NCI-H2029 (cell line): ENCODE measurements around the gene TTC7B.
A peak's percentile ranks its signal among the peaks of the same experiment; 100 is the strongest.
"Not testable (repeated sequence)": the region's sequence is repeated elsewhere in the genome, so short reads cannot be mapped to it uniquely, and the experiment has no call there.

Source experiments
- DNase-seq: peaks from one replicate; lab custom pipeline; 2025; lab: John Stamatoyannopoulos, UW

Gene TTC7B

DNA sequence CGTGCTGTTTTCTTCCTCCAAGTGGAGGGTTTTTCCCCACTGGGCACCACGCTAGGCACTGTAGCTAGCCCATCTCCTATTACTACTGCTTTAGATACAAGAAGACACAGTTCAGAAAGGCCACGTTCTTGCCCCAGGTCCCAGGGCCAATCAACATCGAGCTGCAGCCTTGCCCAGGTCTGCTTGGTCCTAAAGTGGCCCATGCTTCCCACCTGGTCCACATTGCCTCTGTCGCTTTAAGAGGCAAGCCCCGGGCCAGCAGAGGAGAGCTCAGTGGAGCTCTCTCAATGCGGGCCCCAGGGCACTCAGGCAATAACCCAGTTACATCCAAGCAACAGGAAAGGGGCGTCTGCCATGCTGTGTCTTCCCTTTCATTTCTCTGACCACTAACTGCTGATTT lies 271.3 kb downstream of the TTC7B start:
- no peak for DNase-seq

DNA sequence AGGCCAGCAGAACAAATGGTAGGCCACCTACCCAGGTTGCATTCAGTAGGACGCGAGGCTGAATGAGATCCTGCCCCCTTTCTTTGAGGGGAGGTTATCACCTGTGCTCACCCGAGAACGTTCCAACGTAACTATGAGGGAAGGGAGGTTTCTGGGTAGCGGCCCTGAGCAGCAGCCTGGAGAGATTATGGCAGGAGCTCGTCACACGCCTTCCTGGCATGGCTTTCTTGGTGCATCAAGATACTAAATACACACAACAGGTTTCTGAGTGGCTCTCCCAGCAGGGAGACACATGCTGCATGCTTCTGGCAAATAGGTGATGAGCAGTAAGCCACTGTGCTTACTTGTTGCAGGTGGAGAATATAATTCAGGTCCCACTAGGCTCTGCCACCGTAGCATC lies 271.7 kb downstream of the TTC7B start:
- DNase-seq, result no peak

DNA sequence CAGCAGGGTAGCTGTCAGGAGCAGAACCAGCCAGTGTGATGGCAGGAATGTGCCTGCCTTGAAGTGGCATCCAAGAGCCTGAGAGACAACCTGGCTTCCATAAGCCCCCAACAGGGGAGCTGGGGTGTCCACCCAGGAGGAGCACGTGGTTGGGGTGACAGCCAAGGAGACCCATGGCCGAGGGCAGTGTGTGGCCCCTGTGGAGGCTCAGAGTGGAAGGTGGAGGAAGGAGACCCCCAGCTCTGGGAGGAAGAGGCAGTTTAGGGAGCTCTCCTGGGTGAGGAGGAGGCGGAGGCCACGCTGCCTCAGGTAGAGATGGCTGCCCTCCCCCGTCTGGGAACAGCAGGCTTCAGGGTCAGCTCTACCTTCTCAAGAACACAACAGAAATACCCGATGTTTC lies 272.4 kb downstream of the TTC7B start:
- no peak for DNase-seq

DNA sequence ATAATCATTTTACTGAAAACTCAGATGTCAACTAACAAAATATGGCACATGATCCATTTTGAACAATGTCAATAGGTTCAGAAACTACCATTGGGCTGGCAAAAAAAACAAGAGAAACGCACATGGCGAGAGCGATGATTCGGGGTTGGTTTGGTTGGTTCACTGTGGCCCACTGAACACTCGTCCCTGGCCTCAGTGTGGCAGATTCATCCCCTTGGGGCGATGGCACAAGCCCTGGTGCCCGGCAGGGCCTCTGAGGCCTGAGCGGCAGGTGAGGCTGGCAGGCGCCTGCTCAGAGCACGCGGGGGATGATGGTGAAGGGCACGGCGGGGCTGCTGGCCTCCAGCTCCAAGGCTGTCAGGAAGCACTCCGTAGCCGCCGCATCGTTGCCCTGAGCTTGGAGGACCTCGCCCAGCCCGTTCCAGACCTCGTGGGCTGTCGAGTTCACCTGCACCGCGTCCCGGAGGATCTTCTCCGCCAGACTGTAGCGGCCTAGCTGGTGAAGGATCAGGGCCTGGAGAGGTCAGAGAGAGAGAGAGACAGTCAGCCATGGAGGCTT lies 275.1 kb downstream of the TTC7B start:
- no peak for DNase-seq

DNA sequence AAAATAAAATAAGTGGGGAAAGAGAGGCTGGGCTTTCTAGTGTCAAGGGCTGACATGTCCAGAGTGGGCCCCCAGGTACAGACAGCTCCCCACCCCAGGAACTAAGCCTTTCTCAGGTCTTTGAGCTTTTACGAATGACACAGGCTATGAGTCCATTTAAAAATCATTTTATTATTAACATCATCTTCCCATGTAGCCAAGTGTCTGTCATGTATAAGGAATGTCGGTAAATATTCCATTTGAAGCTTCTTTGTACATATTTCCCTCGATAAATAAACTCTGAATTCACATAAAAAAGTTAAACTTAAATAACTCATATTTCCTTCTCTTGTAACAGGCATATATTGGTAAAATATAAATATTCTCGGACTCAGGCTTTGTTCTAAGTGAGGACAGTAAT lies 275.8 kb downstream of the TTC7B start:
- no peak for DNase-seq

DNA sequence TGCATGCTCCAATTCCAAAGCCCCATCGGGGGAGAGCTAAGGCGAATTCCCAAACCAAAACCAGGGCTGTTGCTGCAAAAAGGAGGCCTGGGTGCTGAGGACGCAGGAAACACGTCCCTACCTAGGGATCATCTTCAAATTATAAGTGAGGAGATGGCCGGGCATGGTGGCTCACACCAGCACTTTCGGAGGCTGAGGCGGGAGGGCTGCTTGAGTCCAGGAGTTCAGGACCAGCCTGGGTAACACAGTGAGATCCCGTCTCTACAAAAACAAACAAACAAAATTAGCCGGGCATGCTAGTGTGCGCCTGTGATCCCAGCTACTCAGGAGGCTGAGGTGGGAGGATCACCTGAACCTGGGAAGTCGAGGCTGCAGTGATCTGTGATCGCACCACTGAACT lies 276.2 kb downstream of the TTC7B start:
- no peak for DNase-seq

DNA sequence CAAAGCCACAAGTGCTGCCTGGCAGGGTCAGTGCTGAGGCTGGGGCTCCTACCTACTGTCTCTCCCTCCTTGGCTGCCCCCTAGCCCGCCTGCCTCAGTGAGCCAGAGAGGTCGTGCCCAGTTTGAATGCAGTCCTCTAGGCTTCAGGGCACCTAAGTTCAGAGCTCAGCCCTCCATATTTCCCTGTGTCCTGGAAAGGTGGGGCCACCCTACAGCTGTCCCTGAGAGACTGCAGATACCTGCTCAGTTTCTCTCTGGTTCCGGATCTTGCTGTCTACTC lies 276.8 kb downstream of the TTC7B start:
- no peak for DNase-seq

DNA sequence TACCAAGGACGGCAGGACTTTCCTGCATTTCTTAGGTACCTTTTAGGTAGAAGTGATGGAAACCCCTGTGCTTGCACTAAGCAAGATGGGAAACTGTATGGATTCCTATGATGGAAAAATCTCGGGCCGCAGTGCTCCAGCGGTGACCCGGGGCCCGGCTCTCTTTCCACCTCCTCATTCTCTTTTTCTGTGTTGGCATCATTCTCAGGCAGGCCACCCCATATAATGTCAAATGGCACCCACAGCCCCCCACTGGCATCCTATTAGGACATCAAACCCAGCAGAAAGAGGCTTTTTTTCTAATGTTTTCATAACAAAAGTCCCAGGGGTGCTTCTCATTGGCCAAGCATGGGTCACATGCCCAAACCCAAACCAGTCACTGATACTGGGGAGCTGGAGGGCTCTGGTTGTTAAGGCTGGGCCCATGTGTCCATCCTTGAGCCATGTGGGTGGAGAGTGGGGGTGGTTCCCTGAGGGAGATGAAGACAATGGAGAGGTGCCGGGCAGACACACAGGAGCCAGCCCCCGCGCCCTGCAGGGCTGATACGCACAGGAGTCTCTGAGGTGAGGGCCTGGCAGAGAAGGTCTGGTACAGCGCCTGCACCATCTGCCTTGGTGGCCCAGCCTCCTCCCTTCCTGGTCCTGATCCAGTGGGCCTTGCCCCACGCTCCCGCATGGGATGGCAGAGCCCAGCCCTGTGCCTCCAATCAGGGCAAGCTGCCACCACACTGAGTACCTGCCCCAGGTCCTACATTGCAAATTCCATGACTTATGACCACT lies 277.3 kb downstream of the TTC7B start:
- DNase-seq, result no peak

DNA sequence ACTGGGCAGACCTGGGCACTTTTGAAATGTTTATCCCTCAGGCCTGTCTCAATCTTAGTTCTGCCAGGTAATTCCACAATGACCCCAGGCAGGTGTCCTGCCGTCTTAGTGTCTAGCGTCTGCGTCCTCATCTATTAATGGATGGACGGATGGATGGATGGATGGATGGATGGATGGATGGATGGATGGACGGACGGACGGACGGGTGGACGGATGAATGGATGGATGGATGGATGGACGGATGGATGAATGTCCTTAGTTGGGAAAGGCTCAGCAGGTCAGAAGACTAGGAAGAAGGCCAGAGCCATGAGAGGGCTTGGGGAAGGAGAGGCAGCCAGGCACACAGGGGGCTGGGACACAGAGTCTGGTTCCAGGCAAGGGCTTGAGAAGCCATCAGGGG lies 278.1 kb downstream of the TTC7B start:
- no peak for DNase-seq

DNA sequence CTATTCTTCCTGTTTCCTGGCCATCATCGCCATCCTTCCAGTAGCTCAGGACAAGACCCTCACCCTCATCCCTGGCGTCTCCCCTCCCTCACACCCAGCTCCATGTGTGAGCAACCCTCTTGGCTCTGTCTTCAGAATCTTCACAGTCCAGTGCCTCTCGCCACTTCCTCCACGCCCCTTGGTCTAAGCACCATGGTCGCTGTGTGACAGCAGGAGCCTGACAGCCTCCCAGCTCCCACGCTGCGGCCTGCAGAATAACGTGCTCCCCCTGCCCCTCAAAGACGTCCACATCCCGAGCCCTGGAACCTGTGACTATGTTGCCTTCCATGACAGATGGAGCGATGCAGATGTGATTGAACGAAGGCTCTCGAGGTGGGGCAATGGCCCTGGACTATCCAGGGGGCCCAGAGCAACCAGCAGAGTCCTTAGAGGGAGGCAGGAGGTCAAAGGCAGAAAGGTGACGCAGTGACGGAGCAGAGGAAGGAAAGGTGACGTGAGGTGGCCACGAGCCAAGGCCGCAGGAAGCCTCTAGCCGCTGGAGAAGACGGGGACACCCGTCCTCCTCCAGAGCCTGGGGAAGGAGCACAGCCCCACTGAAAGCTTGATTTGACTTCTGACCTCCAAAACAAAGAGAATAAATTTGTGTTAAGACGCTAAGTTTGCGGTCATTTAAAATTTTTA lies 279.6 kb downstream of the TTC7B start:
- no peak for DNase-seq

DNA sequence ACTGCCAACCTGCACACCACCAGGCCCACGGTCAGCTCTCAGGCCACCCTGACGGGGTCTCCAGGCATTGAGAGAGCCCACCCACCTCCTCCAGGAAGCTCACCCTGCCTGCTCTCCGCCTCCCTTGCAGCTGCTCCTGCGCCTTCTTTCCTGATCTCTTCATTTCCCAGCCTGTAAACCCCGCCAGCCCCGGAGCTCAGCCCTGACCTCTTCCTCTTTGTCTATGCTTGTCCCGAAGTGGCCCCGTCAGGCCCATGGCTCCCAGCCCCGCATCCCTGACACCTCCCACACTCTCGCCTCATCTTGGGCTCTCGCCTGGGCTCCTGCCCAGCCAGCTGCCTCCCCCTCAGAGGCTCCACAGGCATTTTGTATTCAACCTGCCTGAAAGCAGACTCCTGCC lies 280.1 kb downstream of the TTC7B start:
- peak; percentile 12 for DNase-seq

DNA sequence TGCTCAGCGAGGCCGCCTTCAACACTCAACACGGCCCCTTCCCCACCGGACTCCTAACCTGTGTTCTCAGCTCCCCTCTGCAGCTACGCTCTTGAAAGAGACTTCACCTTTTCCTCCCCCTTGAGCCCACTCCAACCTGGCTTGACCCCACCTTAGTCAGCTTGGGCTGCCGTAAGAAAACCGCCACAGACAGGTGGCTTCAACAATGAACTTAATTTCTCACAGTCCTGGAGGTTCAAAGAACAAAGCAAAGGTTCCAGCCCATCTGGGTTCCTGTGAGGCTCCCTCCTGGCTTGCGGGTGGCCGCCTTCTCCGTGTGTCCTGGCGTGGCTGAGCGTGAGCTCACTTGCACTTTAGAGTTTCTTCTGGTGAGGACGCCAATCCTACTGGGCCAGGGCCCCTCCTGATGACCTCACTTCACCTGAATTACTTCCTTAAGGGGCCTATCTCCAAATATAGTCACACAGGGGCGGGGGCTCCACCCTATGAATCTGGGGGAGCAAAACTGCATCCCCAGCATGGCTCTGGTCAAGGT lies 280.6 kb downstream of the TTC7B start:
- DNase-seq, result no peak

DNA sequence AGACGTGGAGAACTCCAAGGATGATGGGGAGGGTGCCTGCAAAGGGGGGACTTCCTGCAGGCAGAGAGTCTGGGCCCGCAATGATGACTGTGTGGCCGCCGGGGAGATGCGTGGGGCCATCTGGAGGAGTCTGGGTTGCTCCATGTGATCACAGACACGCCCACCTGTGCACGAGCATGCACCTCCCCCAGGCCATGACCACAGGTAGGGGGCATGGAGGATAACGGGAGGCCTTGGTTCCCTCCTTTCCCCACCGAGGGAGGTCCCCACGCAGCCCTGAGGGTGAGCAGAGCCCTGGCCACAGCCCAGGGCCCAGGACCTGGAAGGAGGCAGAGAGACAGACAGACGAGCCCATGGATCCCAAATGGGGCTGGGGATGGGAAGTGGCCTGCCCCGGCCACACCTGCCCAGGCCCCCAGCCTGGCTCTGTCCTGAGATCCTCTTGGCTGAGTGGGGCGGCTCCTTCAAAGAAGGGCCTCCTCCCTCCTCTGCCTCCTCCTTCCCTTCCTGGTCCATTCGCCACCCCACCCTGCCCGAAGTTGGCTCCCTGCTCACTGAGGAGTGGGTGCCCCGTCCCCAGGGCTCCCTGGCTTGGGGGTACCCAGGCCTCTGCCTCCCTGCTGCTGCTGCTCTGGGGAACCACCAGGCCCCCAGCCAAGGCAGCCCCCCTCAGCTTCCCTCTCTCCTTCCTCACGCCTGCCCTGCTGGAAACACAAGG lies 281.2 kb downstream of the TTC7B start:
- DNase-seq, result no peak

DNA sequence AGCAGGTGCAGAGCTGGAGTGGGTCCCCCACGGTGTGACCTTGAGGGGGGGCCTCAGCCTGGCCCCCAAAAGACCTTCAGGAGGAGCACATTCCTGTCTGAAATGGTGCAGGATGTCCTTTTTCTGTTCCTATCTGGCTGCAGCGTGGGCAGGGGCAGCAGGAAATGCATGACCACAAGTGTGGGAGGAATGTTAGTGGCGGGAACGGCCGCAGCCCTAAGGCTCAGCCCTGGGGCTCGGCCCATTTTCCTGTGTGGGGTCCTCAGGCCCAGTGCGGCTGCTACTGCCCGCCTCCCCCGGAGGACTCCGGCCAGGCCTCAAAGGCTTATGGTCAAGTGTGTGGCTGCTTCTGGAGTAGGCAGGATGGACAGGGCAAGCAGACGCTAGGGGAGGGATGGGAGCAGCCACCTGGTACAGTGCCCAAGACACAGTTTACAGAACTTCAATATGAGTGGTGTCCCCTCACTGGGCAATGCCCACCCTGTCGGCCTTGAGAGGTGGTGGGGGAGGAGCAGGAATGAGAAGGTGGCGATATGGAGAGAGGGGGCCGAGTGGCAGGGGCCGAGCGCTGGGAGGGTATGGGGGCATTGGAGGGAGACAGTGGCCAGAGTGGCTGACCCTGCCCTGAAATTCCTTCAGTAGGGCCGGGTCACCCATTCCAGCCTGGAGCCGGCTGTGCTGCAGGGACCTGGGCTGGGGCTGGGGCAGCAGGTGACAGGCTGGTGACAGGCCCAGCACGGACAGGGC lies 282.0 kb downstream of the TTC7B start:
- no peak for DNase-seq

DNA sequence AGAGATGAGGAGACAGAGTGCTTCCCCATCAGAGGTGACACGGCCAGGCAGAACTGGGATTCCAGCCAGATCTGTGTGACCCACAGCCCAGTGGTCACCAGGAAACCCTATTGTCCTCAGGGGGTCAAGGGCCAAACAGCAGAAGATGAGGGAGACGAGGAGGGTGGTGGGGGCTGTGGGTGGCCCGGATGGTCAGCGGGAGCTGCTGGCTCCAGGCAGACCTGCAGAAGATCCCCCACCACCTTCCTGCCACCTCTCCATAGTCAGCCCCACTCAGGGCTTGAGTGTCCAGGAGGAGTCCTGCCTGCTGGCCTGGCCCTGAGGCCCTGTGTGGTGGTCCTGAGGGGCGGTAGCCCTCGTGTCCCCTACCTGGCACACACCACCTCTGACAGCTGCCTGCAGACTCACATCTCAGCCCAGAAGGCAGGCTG lies 282.6 kb downstream of the TTC7B start:
- DNase-seq, result no peak

DNA sequence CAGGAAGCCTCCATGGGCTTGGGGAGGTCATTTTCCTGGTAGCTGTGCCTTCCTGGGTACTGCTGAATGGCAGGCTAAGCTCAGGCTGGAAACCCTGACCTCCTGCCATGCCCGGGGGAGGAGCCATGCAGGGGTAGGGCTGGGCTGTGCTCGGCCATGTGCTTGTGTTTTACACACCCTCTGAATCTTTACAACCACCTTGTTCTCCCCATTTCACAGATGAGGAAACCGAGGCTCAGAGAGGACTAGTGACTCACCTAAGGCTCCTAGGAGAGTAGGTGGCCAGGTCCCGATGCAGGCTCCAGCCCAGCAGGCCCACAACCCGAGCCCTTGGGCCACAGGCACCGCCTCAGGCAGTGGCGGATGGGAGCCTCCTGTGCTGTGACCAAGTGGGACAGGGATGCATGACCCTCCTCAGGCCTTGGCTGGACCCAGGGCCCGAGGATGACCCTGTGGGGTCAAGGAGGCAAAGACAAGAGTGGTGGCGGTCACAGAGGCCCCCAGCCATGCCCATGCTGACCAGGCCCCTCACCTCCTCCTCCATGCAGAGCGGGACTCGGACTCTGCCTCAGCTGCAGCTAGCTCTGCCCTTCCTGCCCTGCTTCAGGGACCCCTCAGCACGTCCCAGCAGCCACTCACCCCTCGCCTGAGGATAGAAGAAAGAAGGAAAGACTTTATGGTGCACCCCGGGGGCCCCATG lies 283.3 kb downstream of the TTC7B start:
- DNase-seq, result no peak

DNA sequence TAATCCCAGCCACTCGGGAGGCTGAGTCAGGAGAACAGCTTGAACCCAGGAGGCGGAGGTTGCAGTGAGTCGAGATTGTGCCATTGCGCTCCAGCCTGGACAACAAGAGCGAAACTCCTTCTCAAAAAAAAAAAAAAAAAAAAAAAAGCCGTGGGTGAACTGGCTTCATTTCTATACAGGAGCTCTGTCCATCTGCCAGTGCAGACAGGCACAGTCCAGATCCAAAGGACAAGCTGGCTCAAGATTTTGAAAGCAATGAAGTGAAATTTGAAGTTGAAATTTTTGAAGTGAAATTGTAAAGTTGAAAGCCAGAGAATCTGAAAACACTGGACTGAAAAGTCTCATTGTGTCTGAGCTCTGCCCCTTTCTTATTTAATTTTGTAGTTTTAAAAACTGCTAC lies 284.7 kb downstream of the TTC7B start:
- no peak for DNase-seq

DNA sequence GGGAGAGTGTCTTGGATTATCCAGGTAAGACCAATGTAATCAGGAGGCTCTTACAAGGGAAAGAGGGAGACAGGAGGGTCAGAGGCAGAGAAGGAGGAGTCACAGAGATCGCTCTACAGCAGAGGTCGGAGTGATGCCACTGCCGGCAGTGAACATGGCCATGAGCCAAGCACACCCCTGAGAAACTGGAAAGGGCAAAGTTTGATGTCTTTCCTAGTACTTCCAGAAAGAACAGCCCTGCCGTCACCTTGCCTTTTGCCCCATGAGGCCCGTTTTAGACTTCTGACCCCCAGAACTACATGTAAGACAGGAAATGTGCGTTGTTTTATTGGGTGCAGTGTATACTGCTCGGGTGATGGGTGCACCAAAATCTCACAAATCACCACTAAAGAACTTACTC lies 285.7 kb downstream of the TTC7B start:
- no peak for DNase-seq

DNA sequence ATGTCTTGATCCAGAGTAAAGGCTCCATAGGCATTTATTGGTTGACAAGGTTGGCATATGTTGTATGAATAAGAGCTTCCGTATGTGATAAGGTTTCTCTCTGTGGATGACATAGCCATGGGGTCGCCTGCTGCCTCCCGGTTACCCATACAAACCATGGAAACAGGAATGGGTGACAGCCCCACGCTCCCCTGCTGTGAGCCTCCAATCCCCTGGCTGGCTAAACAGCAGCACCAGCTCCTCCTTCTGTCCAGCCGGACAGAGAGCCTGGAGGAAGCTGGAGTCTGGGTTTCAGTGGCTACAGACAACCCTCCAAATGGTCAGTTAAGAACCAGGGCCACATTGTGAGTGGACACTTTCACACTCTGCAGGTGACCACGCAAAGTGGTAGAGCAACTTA lies 288.3 kb downstream of the TTC7B start:
- DNase-seq, result no peak

DNA sequence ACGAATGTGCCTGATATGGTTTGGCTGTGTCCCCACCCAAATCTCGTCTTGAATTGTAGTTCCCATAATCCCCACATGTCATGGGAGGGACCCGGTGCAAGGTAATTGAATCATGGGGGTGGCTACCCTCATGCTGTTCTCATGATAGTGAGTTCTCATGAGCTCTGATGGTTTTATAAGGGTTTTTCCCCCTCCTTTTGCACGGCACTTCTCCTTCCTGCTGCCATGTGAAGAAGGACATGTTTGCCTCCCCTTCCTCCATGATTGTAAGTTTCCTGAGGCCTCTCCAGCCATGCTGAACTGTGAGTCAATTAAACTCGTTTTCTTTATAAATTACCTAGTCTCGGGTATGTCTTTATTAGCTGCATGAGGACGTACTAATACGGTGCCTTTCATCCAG lies 289.7 kb downstream of the TTC7B start:
- not testable (repeated sequence) for DNase-seq

DNA sequence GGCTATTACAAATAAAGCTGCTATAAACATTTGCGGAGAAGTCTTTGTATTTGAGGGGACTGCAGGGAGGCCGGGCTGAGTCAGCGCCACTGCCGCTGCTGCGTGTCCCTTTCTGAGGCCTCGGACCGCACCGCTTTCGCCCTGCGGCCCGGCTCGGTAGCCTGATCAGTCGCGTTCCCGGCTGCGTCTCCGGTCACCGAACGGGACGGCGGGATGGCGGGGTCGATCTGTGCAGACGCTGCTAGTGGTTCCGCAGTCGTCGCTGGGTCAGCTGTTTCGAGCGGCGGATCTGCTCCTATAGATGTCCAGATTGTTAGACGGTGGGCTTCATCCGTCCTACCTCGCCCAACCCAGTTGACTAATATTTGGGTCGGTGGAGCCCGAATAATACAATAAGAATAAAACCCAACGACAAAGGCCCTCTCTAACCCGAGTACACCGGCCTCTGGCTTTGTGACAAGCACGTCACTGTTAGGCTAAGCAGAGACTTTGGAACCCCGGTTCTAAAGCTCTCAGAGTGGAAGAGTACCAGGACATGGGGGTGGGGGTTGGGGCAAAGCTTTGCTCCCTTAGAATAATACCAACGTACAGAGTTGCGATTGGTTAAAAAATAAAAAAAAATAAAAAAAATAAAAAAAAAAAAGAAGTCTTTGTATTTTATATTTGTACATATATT lies 290.7 kb downstream of the TTC7B start:
- not testable (repeated sequence) for DNase-seq
